Measurements from ENCODE around the gene DEPDC5. TPM values are rescaled to one million over a fixed set of nuclear protein-coding genes. Genes with fewer than 3 reads are reported as not detected.
A peak's percentile ranks its signal among the peaks of the same experiment; 100 is the strongest.

Gene DEPDC5
- total and polyA plus RNA-seq, 7 donors: 8.4 to 21.3 (median 12.9) TPM

DNA sequence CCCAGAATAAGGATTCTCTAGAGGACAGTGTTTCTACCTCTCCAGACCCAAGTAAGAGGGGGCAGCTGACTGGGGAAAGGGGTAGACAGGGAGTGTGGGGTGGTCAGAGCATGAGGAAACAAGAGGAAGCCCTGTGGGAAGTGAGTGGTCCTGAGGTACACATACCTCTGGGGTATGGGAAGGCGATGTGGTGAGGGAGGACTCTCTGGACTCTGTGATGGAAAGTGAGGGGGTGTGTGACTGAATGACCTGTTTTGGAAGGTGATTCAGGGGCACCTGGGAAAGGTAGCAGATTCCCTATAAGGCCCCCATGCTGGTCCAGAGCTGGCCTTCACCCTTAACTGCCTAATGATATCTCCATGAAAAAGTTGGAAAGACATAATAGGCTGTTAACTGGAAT lies 80.1 kb downstream of the DEPDC5 start:
- no peaks in the 10 kb centered on the region for H3K9me3 ChIP-seq
- 94 to 96% methylated on average over 1 of the region's 1 CpG for WGBS, 2 donors
- intact Hi-C loops (cut with DNase I): no loop called here
- DNase-seq: no peak
- TF ChIP-seq EP300 (IDR thresholded peaks at IDR 0.05): no peak
- TF ChIP-seq, protein P1, sequence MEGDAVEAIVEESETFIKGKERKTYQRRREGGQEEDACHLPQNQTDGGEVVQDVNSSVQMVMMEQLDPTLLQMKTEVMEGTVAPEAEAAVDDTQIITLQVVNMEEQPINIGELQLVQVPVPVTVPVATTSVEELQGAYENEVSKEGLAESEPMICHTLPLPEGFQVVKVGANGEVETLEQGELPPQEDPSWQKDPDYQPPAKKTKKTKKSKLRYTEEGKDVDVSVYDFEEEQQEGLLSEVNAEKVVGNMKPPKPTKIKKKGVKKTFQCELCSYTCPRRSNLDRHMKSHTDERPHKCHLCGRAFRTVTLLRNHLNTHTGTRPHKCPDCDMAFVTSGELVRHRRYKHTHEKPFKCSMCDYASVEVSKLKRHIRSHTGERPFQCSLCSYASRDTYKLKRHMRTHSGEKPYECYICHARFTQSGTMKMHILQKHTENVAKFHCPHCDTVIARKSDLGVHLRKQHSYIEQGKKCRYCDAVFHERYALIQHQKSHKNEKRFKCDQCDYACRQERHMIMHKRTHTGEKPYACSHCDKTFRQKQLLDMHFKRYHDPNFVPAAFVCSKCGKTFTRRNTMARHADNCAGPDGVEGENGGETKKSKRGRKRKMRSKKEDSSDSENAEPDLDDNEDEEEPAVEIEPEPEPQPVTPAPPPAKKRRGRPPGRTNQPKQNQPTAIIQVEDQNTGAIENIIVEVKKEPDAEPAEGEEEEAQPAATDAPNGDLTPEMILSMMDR (IDR thresholded peaks at IDR 0.05): no peak
- TF ChIP-seq POLR2AphosphoS5 (IDR thresholded peaks at IDR 0.05): no peak
- no peak for TF ChIP-seq POLR2A (IDR thresholded peaks at IDR 0.05)
- peaks cover 0 to 62% (median 15%) of the 10 kb centered on the region in 4 donors for H3K36me3 ChIP-seq
- H3K4me1 ChIP-seq: peaks cover 0 to 12% (median 3%) of the 10 kb centered on the region in 4 donors
- no peak overlapping the region for H3K27ac ChIP-seq
- H3K27me3 ChIP-seq: no peaks in the 10 kb centered on the region
- no peak overlapping the region for H3K4me3 ChIP-seq

DNA sequence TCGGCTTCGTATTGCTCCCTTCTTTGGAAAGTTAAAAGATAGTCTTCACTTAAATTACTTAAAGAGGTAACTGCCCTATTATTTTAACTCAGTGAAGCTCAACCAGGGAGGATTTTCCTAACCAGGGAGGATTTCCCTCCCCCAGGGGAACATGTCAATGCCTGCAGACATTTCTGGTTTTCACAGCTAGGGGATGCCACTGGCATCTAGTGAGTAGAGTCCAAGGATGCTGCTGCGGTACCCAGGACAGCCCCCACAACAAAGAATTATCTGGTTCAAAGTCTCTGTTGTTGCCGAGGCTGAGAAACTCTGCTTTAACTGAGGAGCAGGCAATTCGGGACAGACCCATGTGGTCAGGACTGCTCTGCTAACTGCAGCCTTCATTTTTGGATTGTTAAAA lies 82.2 kb downstream of the DEPDC5 start:
- intact Hi-C loops (cut with DNase I): no loop called here
- DNase-seq: no peak
- Histone ChIP-seq H3K27ac (no peak overlapping the region), H3K27me3 (no peaks in the 10 kb centered on the region), H3K9me3 (no peaks in the 10 kb centered on the region), H3K4me1 (peaks cover 0 to 10% (median 2%) of the 10 kb centered on the region in 4 donors), H3K4me3 (no peak overlapping the region), H3K36me3 (peaks cover 0 to 71% (median 18%) of the 10 kb centered on the region in 4 donors)
- TF ChIP-seq EP300 (IDR thresholded peaks at IDR 0.05) (no peak), POLR2A (IDR thresholded peaks at IDR 0.05) (no peak), POLR2AphosphoS5 (IDR thresholded peaks at IDR 0.05) (no peak)
- TF ChIP-seq, protein P1 (IDR thresholded peaks at IDR 0.05): no peak
- WGBS, 2 donors: 90 to 91% methylated on average over 5 of the region's 5 CpGs

DNA sequence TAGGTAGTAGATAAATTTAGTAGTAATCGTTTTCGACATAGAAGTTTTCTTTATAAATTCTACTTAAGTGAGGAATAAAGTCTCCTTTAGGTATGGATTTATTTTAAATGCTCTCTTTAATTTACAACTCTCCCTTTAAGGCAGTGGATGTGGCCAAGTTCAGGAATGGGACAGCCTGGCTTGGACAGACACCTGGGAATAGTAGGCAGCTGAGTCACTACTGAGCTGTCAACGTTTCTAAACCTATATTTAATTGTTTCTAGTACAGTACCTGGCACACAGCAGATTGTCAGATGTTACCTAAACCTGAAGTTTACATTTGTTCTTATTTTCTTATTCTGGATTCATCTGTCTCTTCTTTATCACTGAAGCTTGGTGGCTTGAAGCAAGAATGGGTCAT lies 85.1 kb downstream of the DEPDC5 start:
- intact Hi-C loops (cut with DNase I): no loop called here
- H3K4me1 ChIP-seq: peaks cover 0 to 10% (median 3%) of the 10 kb centered on the region in 4 donors
- TF ChIP-seq EP300 (IDR thresholded peaks at IDR 0.05): no peak
- TF ChIP-seq POLR2AphosphoS5 (IDR thresholded peaks at IDR 0.05): no peak
- TF ChIP-seq, protein P1 (IDR thresholded peaks at IDR 0.05): no peak
- no peak for TF ChIP-seq POLR2A (IDR thresholded peaks at IDR 0.05)
- H3K9me3 ChIP-seq: no peaks in the 10 kb centered on the region
- no peak for DNase-seq
- WGBS, 2 donors: 76 to 83% methylated on average over 3 of the region's 3 CpGs
- H3K36me3 ChIP-seq: peaks cover 0 to 77% (median 20%) of the 10 kb centered on the region in 4 donors
- H3K27me3 ChIP-seq: no peaks in the 10 kb centered on the region
- no peak overlapping the region for H3K4me3 ChIP-seq
- H3K27ac ChIP-seq: no peak overlapping the region

DNA sequence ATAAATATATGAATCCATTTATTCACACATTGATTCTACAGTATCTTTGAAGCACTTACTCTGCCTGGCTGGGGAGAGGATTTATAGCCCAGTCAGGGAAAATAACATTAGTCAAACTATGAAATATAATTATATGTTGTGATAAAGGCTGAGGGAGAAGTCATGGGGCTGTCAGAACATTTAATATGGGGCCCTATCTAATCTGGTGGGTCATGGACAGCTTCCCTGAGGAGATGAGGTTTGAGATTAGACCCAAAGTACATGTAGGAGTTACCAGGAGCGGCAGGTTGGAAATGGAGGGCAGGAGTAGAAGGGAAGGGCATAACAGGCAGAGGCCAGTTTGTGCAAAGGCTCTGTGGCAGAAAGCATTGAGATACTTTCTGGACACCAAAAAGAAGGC lies 86.2 kb downstream of the DEPDC5 start:
- Histone ChIP-seq H3K9me3 (no peaks in the 10 kb centered on the region), H3K4me1 (peaks cover 0 to 10% (median 3%) of the 10 kb centered on the region in 4 donors), H3K27ac (no peak overlapping the region), H3K4me3 (no peak overlapping the region), H3K27me3 (no peaks in the 10 kb centered on the region), H3K36me3 (peaks cover 0 to 75% (median 18%) of the 10 kb centered on the region in 4 donors)
- DNase-seq: no peak
- no peak for TF ChIP-seq EP300 (IDR thresholded peaks at IDR 0.05)
- intact Hi-C loops (cut with DNase I): no loop called here
- WGBS, 2 donors: 95 to 100% methylated on average over 1 of the region's 1 CpG

DNA sequence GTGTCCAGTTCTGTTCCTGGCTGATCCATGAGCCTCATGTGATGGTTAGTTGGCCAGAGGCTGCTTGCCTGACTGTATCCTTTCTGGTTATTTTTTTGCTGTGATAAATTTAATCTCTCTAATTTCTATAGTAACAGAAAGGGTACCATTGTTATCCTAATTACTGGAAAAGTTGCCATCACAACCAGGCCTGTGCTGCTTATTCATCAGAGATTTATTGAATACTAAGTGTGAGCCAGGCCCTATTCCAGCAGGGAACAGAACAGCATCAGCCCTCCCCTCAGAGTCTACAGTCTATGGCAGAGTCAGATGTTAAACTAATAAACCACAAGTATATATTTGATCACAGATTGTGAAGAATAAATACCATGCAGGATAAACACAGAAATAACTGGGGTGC lies 86.8 kb downstream of the DEPDC5 start:
- Histone ChIP-seq H3K27ac (peak overlapping the region in 1 of 4 donors; percentile 21), H3K9me3 (no peaks in the 10 kb centered on the region), H3K27me3 (no peaks in the 10 kb centered on the region), H3K36me3 (peaks cover 0 to 75% (median 23%) of the 10 kb centered on the region in 4 donors), H3K4me3 (no peak overlapping the region), H3K4me1 (peaks cover 0 to 10% (median 3%) of the 10 kb centered on the region in 4 donors)
- TF ChIP-seq, protein P1 (IDR thresholded peaks at IDR 0.05): no peak
- TF ChIP-seq EP300 (IDR thresholded peaks at IDR 0.05) (no peak), POLR2AphosphoS5 (IDR thresholded peaks at IDR 0.05) (no peak), POLR2A (IDR thresholded peaks at IDR 0.05) (no peak)
- intact Hi-C loops (cut with DNase I): no loop called here
- no peak for DNase-seq

Data from sigmoid colon (tissue), 7 donors.